Measurements from ENCODE around the gene TICAM1. TPM values are rescaled to one million over a fixed set of nuclear protein-coding genes. Genes with fewer than 3 reads are reported as not detected.
"Not testable (repeated sequence)": the region's sequence is repeated elsewhere in the genome, so short reads cannot be mapped to it uniquely, and the experiment has no call there.

The TICAM1 gene
- total RNA-seq, 1 experiment from 2014 or later = 0.48 TPM

- H3K4ac ChIP-seq (ENCODE audit: low read depth, low read length) = no peak overlapping the region
- H2AFZ ChIP-seq (ENCODE audit: low read length) = no peak overlapping the region
- no peak overlapping the region for H3K18ac ChIP-seq (ENCODE audit: insufficient read length, low read depth, low read length)
- H2BK15ac ChIP-seq (ENCODE audit: low read depth, low read length) = no peak overlapping the region
- no CpG with 5 or more reads among the region's 11 CpGs for WGBS (ENCODE audit: extremely low coverage, insufficient read length, low lambda C conversion rate)
- H3K27ac ChIP-seq (ENCODE audit: insufficient read length, low read depth, low read length) = no peak overlapping the region
- H3K4me1 Mint-ChIP-seq = no peaks in the 10 kb centered on the region
- H3K4me2 ChIP-seq (ENCODE audit: insufficient read depth, insufficient read length, low read length) = no peak overlapping the region
- H3K79me2 ChIP-seq (ENCODE audit: insufficient read depth, low read length) = no peaks in the 10 kb centered on the region
- H3K27me3 Mint-ChIP-seq (ENCODE audit: low read depth) = no peaks in the 10 kb centered on the region
- no peaks in the 10 kb centered on the region for H3K9me3 Mint-ChIP-seq
- no peak overlapping the region for H4K91ac ChIP-seq (ENCODE audit: insufficient read length, low read depth, low read length)
- H2BK120ac ChIP-seq (ENCODE audit: low read depth, low read length, poor library complexity, severe bottlenecking) = no peak overlapping the region
- no peak overlapping the region for H2BK12ac ChIP-seq (ENCODE audit: insufficient read length, low read depth, low read length)
- peak overlapping the region in 1 of 3 experiments; percentile 77; a peak in 1 of 7 replicates for H3K27ac Mint-ChIP-seq
- no peak overlapping the region for H3K4me3 Mint-ChIP-seq
- no peak overlapping the region for H3K9ac ChIP-seq (ENCODE audit: extremely low read depth, insufficient read length, low read length)
- no peak overlapping the region for H3K23ac ChIP-seq (ENCODE audit: insufficient read length, low read depth, low read length)
- no peak overlapping the region for H4K8ac ChIP-seq (replicated peaks; ENCODE audit: insufficient read length, low read depth, low read length)
- H3K14ac ChIP-seq (ENCODE audit: insufficient read depth, low read length) = no peak overlapping the region
- H3K36me3 Mint-ChIP-seq (ENCODE audit: insufficient read depth in 1 of 3, low read depth in 3 of 3) = peaks cover 4 to 46% (median 41%) of the 10 kb centered on the region in 3 experiments; a peak in 5 of 7 replicates
- no peak overlapping the region for H3K56ac ChIP-seq (ENCODE audit: insufficient read length, low read depth, low read length)
- H4K5ac ChIP-seq (ENCODE audit: insufficient read length, low read depth, low read length) = no peak overlapping the region
- H3T11ph ChIP-seq (ENCODE audit: low read length) = no peak overlapping the region
- H3K9me3 ChIP-seq (ENCODE audit: control insufficient read depth, low read depth, low read length) = no peaks in the 10 kb centered on the region
- no peaks in the 10 kb centered on the region for H3K79me1 ChIP-seq (ENCODE audit: insufficient read depth, low read depth, low read length, poor library complexity, severe bottlenecking)
- H3K23me2 ChIP-seq (ENCODE audit: insufficient read length, low read depth, low read length, poor library complexity, severe bottlenecking) = no peaks in the 10 kb centered on the region
- no peak overlapping the region for H2BK20ac ChIP-seq (ENCODE audit: low read depth, low read length, poor library complexity, severe bottlenecking)
- no peak for DNase-seq
- H4K20me1 ChIP-seq (ENCODE audit: control insufficient read depth, insufficient read depth, insufficient read length) = no peaks in the 10 kb centered on the region
- no peaks in the 10 kb centered on the region for H3K4me1 ChIP-seq (ENCODE audit: insufficient read depth, low read length)
- no peak overlapping the region for H2AK5ac ChIP-seq (ENCODE audit: insufficient read length, low read length)
- H2BK5ac ChIP-seq (ENCODE audit: insufficient read length, low read length) = no peak overlapping the region
- H3K27me3 ChIP-seq (ENCODE audit: insufficient read depth, low read length) = no peaks in the 10 kb centered on the region
- TF ChIP-seq CTCF (conservative IDR thresholded peaks at IDR 0.05) = no peak
Measured at GRCh38 chr19:4859697-4860096, 28.2 kb upstream of the TICAM1 start.

DNA sequence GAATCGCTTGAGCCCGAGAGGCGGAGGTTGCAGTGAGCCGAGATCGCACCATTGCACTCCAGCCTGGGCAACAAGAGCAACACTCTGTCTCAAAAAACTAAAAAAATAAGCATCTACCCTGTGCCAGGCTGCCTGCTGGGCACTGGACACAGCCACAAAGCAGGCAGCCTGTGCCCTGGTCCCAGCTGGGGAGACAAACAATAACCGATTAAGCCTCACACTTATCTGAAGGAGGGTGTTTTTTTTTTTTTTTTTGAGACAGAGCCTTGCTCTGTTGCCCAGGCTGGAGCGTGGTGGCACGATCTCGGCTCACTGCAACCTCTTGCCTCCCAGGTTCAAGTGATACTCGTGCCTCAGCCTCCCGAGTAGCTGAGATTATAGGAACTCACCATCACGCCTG lies 25.0 kb upstream of the TICAM1 start:
- H3K4me2 ChIP-seq (ENCODE audit: insufficient read depth, insufficient read length, low read length); H2BK12ac ChIP-seq (ENCODE audit: insufficient read length, low read depth, low read length); H3K79me1 ChIP-seq (ENCODE audit: insufficient read depth, low read depth, low read length, poor library complexity, severe bottlenecking); H3K23ac ChIP-seq (ENCODE audit: insufficient read length, low read depth, low read length); H4K20me1 ChIP-seq (ENCODE audit: control insufficient read depth, insufficient read depth, insufficient read length); H3K4me1 Mint-ChIP-seq; H3K56ac ChIP-seq (ENCODE audit: insufficient read length, low read depth, low read length); H3K79me2 ChIP-seq (ENCODE audit: insufficient read depth, low read length); H3K9me3 Mint-ChIP-seq; H3K27me3 ChIP-seq (ENCODE audit: insufficient read depth, low read length); H3K27me3 Mint-ChIP-seq (ENCODE audit: low read depth); H2BK20ac ChIP-seq (ENCODE audit: low read depth, low read length, poor library complexity, severe bottlenecking); H3K4me3 Mint-ChIP-seq; H2BK15ac ChIP-seq (ENCODE audit: low read depth, low read length); H3K9ac ChIP-seq (ENCODE audit: extremely low read depth, insufficient read length, low read length); H3K27ac Mint-ChIP-seq; H3K14ac ChIP-seq (ENCODE audit: insufficient read depth, low read length); H2BK5ac ChIP-seq (ENCODE audit: insufficient read length, low read length); H3K27ac ChIP-seq (ENCODE audit: insufficient read length, low read depth, low read length); H4K8ac ChIP-seq (replicated peaks; ENCODE audit: insufficient read length, low read depth, low read length); H3K4me1 ChIP-seq (ENCODE audit: insufficient read depth, low read length); H4K91ac ChIP-seq (ENCODE audit: insufficient read length, low read depth, low read length); H4K5ac ChIP-seq (ENCODE audit: insufficient read length, low read depth, low read length); H3K4ac ChIP-seq (ENCODE audit: low read depth, low read length); H3K18ac ChIP-seq (ENCODE audit: insufficient read length, low read depth, low read length); DNase-seq; H3T11ph ChIP-seq (ENCODE audit: low read length); H2BK120ac ChIP-seq (ENCODE audit: low read depth, low read length, poor library complexity, severe bottlenecking); H3K23me2 ChIP-seq (ENCODE audit: insufficient read length, low read depth, low read length, poor library complexity, severe bottlenecking); H2AFZ ChIP-seq (ENCODE audit: low read length); H3K9me3 ChIP-seq (ENCODE audit: control insufficient read depth, low read depth, low read length); H2AK5ac ChIP-seq (ENCODE audit: insufficient read length, low read length): not testable (repeated sequence)
- H3K36me3 Mint-ChIP-seq (ENCODE audit: insufficient read depth in 1 of 3, low read depth in 3 of 3) = peaks cover 8 to 56% (median 53%) of the 10 kb centered on the region in 3 experiments; a peak in 6 of 7 replicates
- WGBS (ENCODE audit: extremely low coverage, insufficient read length, low lambda C conversion rate) = no CpG with 5 or more reads among the region's 12 CpGs
